ENCODE results near the gene ZBTB7A. TPM values are rescaled to one million over a fixed set of nuclear protein-coding genes. Genes with fewer than 3 reads are reported as not detected.

ZBTB7A gene
- total and polyA plus RNA-seq, 10 of the 15 experiments (the other 5 are each of a cell fraction or from before 2014, with no cell fraction given): 0.26 to 42.4 (median 4.5) TPM

GRCh38 chr19:4033028-4033956 is 33.4 kb downstream of the ZBTB7A start:
- intact Hi-C loops (cut with micrococcal nuclease; ENCODE audit: unreplicated experiment) (no loop called here), in situ Hi-C loops (cut with MboI) (no loop called here)
- H3K79me2 ChIP-seq (ENCODE audit: control insufficient read depth, insufficient read depth, low read length): no peaks in the 10 kb centered on the region
- ChIA-PET RAD21 (ENCODE audit: unreplicated experiment) (no interaction called here), POLR2A (no interaction called here), CTCF (no interaction called here), SMC1A (ENCODE audit: uncharacterized antibody, unreplicated experiment) (no interaction called here)
- H3K36me3 ChIP-seq (ENCODE audit: control insufficient read depth in 2 of 2, insufficient read depth in 2 of 2, low read length in 1 of 2): peaks cover 6 to 14% of the 10 kb centered on the region in 2 experiments; a peak in 3 of 4 replicates
- TF ChIP-seq FOXM1 (IDR thresholded peaks at IDR 0.05; ENCODE audit: low read depth, low read length) (no peak), KAT2A (conservative IDR thresholded peaks at IDR 0.05; ENCODE audit: control insufficient read depth, low read depth, low read length) (no peak), NBN (IDR thresholded peaks at IDR 0.05) (no peak), NR2C2 (IDR thresholded peaks at IDR 0.05; ENCODE audit: borderline replicate concordance, control insufficient read depth, insufficient read length, low read depth) (no peak), NFYB (IDR thresholded peaks at IDR 0.05; ENCODE audit: insufficient read depth, low read depth, low read length) (no peak), POLR2AphosphoS2 (IDR thresholded peaks at IDR 0.05; ENCODE audit: low read depth, low read length) (no peak), GATAD2B (conservative IDR thresholded peaks at IDR 0.05; ENCODE audit: low read depth) (no peak), SRF (IDR thresholded peaks at IDR 0.05; ENCODE audit: low read depth in 2 of 2, low read length in 2 of 2) (no peak), CHD1 (IDR thresholded peaks at IDR 0.05; ENCODE audit: low read depth, low read length) (no peak), E2F4 (IDR thresholded peaks at IDR 0.05; ENCODE audit: low read depth, low read length) (no peak), ZBTB11 (CRISPR knock-in tag; IDR thresholded peaks at IDR 0.05) (no peak), BMI1 (IDR thresholded peaks at IDR 0.05; ENCODE audit: borderline replicate concordance) (no peak), USF1 (IDR thresholded peaks at IDR 0.05; ENCODE audit: borderline replicate concordance, extremely low read length, insufficient read depth, low read depth, low read length) (no peak), MEF2A (IDR thresholded peaks at IDR 0.05; ENCODE audit: insufficient read depth, low read depth, low read length) (no peak), ZNF384 (IDR thresholded peaks at IDR 0.05; ENCODE audit: borderline replicate concordance, low read depth, low read length) (no peak)
- peaks cover 4% of the 10 kb centered on the region; the same call in 2 of the 3 replicates for H3K9me3 ChIP-seq (replicated peaks; ENCODE audit: control insufficient read depth, insufficient read depth, low read length)
- BruUV-seq (replicated peaks): no TSS peak
- no peak overlapping the region for H3K9ac ChIP-seq (ENCODE audit: control insufficient read depth, insufficient read depth, low read length)
- DNase-seq (ENCODE audit: low read depth, low spot score) (no peak), FAIRE-seq (no peak), ATAC-seq (no peak)
- no peak overlapping the region for H3K4me2 ChIP-seq (ENCODE audit: control insufficient read depth, insufficient read depth)
- no peak overlapping the region for H3K4me3 ChIP-seq
- no peaks in the 10 kb centered on the region for H3K4me1 ChIP-seq (ENCODE audit: control insufficient read depth, insufficient read depth, low read length)
- WGBS (ENCODE audit: insufficient coverage, insufficient replicate concordance, low lambda C conversion rate, missing lambda C conversion rate): 97% methylated on average over 62 of the region's 63 CpGs
- no peak overlapping the region for H3K27ac ChIP-seq (ENCODE audit: control insufficient read depth, insufficient read depth)
- H4K20me1 ChIP-seq (ENCODE audit: control insufficient read depth, insufficient read depth): no peaks in the 10 kb centered on the region
- no peak overlapping the region for H2AFZ ChIP-seq (ENCODE audit: control insufficient read depth, low read depth, low read length)
- H3K27me3 ChIP-seq (replicated peaks in 1 of 2; ENCODE audit: control insufficient read depth in 2 of 2, insufficient read depth in 2 of 2, low read length in 1 of 2): no peaks in the 10 kb centered on the region

Data from GM12878 (cell line).